Chondrocyte (in vitro differentiated cells): ENCODE results near the gene OSBPL9. TPM values are rescaled to one million over a fixed set of nuclear protein-coding genes. Genes with fewer than 3 reads are reported as not detected.

Source experiments
- DNase-seq: peaks from one replicate; pipeline ENCODE4 v3.0.0; 2021; ENCODE audit warnings: mixed read lengths, low spot score
- H3K27ac Mint-ChIP-seq: one replicate; pipeline ENCODE4 v1.8.0; 2021; ENCODE audit warnings: mild to moderate bottlenecking, moderate library complexity, mixed read lengths; ENCODE audit not compliant: unreplicated experiment
- H3K27me3 Mint-ChIP-seq: 2 replicates; pipeline ENCODE4 v1.8.0; 2021; ENCODE audit warnings: low read depth, mixed read lengths
- H3K36me3 Mint-ChIP-seq: 2 replicates; pipeline ENCODE4 v1.8.0; 2021; ENCODE audit warnings: low read depth, mixed read lengths
- H3K4me1 Mint-ChIP-seq: 2 replicates; pipeline ENCODE4 v1.8.0; 2021; ENCODE audit warnings: low read depth, mild to moderate bottlenecking, mixed read lengths
- H3K4me3 Mint-ChIP-seq: one replicate; pipeline ENCODE4 v1.8.0; 2021; ENCODE audit warnings: mild to moderate bottlenecking, moderate library complexity, mixed read lengths; ENCODE audit not compliant: unreplicated experiment
- H3K9me3 Mint-ChIP-seq: 2 replicates; pipeline ENCODE4 v1.8.0; 2021; ENCODE audit warnings: low read depth, mixed read lengths
- microRNA-seq: library from miRNA; unstranded; fragments of <30 nt; microRNA quantifications from one replicate; pipeline ENCODE4 v1.2.0, GENCODE V29; 2020; ENCODE audit warnings: borderline number of aligned reads
- total RNA-seq: library from RNA; stranded (reverse); gene quantifications from 3 replicates; pipeline ENCODE4 v1.2.1, GENCODE V29; 2021
- TF ChIP-seq, protein P1 (sequence below): fragments of 200-600 bp; sonication (generic); IDR thresholded peaks from 2 replicates; pipeline ENCODE4 v1.5.0; 2021; ENCODE audit warnings: antibody characterized with exemption, mild to moderate bottlenecking, moderate library complexity

Gene OSBPL9
- total RNA-seq, 1 donor from 2014 or later, result 186 TPM

DNA sequence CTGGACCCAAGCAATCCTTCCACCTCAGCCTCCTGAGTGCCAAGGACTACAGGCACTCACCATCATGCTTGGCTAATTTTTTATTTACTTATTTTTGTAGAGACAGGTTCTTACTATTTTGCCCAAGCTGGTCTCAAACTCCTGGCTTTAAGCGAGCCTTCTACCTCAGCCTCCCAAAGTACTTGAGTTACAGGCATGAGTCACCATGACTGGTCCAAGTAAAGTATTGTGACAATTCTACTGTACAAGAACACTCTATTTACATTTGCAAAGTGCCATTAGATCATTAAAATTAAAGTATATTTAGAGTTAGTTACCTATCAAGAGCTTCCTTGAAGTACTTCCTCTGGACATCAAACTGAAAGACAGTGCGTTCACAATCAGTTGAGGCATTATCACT is 216.8 kb downstream of the OSBPL9 start:
- H3K27ac Mint-ChIP-seq, result no peak overlapping the region
- H3K4me3 Mint-ChIP-seq, result no peak overlapping the region
- H3K4me1 Mint-ChIP-seq, result no peaks in the 10 kb centered on the region
- H3K9me3 Mint-ChIP-seq, result peaks cover 3% of the 10 kb centered on the region
- H3K36me3 Mint-ChIP-seq, result peaks cover 14% of the 10 kb centered on the region
- DNase-seq, result no peak
- H3K27me3 Mint-ChIP-seq, result no peaks in the 10 kb centered on the region
- TF ChIP-seq, protein P1, sequence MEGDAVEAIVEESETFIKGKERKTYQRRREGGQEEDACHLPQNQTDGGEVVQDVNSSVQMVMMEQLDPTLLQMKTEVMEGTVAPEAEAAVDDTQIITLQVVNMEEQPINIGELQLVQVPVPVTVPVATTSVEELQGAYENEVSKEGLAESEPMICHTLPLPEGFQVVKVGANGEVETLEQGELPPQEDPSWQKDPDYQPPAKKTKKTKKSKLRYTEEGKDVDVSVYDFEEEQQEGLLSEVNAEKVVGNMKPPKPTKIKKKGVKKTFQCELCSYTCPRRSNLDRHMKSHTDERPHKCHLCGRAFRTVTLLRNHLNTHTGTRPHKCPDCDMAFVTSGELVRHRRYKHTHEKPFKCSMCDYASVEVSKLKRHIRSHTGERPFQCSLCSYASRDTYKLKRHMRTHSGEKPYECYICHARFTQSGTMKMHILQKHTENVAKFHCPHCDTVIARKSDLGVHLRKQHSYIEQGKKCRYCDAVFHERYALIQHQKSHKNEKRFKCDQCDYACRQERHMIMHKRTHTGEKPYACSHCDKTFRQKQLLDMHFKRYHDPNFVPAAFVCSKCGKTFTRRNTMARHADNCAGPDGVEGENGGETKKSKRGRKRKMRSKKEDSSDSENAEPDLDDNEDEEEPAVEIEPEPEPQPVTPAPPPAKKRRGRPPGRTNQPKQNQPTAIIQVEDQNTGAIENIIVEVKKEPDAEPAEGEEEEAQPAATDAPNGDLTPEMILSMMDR, result no peak

DNA sequence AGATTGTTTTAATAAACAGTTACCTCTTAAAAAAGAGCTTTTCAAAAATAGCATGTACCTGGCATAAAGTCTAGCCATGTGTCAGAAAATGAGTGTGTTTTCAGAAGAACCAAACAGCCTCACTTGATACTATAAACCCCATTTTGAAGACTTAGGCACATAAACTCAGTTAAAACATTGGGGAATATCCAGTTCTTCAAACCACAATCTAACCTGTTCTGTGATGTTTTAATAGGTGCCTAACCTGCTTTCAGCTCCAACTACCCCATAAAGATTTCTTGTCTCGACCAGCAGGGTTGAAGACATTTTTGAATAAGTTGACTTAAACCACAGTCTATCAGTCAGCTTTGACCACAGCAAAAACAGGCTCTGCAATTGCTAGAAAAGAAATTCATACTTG is 220.4 kb downstream of the OSBPL9 start:
- Mint-ChIP-seq H3K27me3 (no peaks in the 10 kb centered on the region), H3K9me3 (no peaks in the 10 kb centered on the region), H3K4me3 (no peak overlapping the region), H3K4me1 (peaks cover 8% of the 10 kb centered on the region), H3K27ac (no peak overlapping the region), H3K36me3 (peaks cover 14% of the 10 kb centered on the region)
- no peak for DNase-seq
- TF ChIP-seq, protein P1, result no peak

Small RNAs within 50 kb of the gene (microRNA-seq; reads per million reads assigned to microRNA genes)
- not detected for gene MIR761

Other genes starting within 250 kb of the OSBPL9 start
- 81.4 to 93.0 TPM (median 82.3 TPM) in 3 replicates for gene EPS15, start 97.8 kb upstream of the OSBPL9 start, total RNA-seq